ENCODE measurements around the gene BEAN1.
"Not testable (repeated sequence)": the region's sequence is repeated elsewhere in the genome, so short reads cannot be mapped to it uniquely, and the experiment has no call there.

BEAN1 gene

GRCh38 chr16:66442502-66443268 is 15.6 kb downstream of the BEAN1 start:
- DNase-seq = no peak

GRCh38 chr16:66443269-66443652 is 16.2 kb downstream of the BEAN1 start:
- DNase-seq = no peak

- no peak for DNase-seq
Observed at GRCh38 chr16:66444049-66444481, 17.0 kb downstream of the BEAN1 start.

GRCh38 chr16:66446737-66447136 is 19.6 kb downstream of the BEAN1 start:
- DNase-seq = no peak

- no peak for DNase-seq
Observed at GRCh38 chr16:66447491-66447890, 20.4 kb downstream of the BEAN1 start.

- DNase-seq = no peak
Observed at GRCh38 chr16:66451548-66451947, 24.5 kb downstream of the BEAN1 start.

- not testable (repeated sequence) for DNase-seq
Observed at GRCh38 chr16:66453230-66453629, 26.1 kb downstream of the BEAN1 start.

DNA sequence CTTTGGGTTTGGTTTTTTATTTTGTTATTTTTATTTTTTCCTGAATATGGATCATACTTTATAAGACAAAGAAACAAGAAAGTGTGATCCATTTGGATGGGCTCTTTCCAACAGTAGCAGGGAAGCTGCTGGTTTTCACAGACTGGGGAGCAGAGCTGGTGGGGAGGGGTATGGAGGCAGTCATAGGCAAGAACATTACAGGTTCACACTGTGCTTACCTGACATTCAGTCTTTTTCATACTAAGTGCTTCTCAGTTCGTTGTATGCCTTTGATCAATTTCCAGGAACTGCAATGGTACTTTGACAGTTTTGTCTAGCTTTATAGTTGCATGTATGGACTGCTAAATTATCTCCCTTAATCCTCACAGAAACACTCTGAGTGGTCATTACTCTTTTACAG is 27.7 kb downstream of the BEAN1 start:
- no peak for DNase-seq

- DNase-seq = no peak
Observed at GRCh38 chr16:66455970-66456369, 28.9 kb downstream of the BEAN1 start.

GRCh38 chr16:66457888-66458287 is 30.8 kb downstream of the BEAN1 start:
- DNase-seq = no peak

- no peak for DNase-seq
Observed at GRCh38 chr16:66458292-66458691, 31.2 kb downstream of the BEAN1 start.

DNA sequence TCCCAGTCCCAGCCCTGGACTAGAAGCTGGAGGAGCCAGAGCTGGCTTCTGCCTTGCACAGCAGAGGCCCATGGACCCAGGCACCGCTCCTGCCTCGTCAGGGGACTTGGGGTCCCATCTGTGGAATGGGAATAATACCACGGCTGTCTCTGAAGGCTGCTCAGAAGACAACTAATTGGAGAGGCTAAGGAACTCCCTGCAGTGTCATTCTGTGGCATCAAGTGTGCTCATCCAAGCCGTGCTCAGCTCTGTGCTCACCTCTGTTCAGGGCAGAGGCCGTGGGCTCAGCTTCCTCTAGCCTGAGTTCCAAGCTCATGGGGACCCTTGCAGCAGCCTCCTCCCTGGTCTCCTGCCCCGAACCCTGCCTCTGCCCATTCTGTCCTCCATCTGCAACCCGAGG is 31.8 kb downstream of the BEAN1 start:
- no peak for DNase-seq

DNA sequence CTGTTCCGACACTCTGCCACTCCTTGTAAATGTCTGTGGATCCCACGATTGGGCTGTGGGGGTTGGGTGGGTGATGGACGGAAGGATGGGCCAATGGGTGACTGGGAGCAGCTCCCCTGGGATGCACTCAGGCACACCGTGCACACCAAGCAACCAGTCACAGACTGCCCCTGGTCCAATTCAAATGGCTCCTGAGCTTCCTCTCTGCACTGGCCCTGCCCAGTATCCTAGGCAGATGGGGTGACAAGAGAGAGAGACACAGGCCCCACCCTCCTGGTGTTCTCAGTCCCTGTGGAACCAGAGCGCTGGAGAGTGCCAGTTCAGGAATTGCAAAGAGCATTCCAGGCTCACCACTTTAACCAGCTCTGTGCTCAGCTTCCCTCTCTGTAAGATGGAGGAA is 32.8 kb downstream of the BEAN1 start:
- no peak for DNase-seq

- DNase-seq = no peak
Observed at GRCh38 chr16:66460703-66461102, 33.6 kb downstream of the BEAN1 start.

GRCh38 chr16:66462912-66463311 is 35.8 kb downstream of the BEAN1 start:
- DNase-seq = peak; percentile 73

GRCh38 chr16:66465946-66466345 is 38.9 kb downstream of the BEAN1 start:
- not testable (repeated sequence) for DNase-seq

- DNase-seq = not testable (repeated sequence)
Observed at GRCh38 chr16:66466636-66467035, 39.5 kb downstream of the BEAN1 start.

DNA sequence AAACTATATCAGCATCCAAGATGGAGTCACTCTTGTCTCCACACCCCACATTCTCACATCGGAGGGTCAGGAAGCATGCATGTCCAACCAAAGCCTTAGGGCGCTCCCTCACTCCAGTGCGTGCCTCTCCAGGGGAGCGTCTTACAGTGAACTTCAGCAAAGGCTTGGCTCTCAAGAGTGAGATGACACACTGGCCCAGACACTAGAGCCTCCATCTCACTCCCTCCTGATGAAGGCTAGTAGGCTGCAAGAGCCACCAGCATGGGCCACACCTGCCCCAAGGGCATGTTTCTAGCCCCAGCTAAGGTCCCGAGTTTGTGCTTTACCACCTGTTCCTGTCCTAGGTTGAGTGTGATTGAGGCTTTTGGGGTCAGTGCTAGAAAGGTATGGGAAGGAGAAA is 40.5 kb downstream of the BEAN1 start:
- no peak for DNase-seq

DNA sequence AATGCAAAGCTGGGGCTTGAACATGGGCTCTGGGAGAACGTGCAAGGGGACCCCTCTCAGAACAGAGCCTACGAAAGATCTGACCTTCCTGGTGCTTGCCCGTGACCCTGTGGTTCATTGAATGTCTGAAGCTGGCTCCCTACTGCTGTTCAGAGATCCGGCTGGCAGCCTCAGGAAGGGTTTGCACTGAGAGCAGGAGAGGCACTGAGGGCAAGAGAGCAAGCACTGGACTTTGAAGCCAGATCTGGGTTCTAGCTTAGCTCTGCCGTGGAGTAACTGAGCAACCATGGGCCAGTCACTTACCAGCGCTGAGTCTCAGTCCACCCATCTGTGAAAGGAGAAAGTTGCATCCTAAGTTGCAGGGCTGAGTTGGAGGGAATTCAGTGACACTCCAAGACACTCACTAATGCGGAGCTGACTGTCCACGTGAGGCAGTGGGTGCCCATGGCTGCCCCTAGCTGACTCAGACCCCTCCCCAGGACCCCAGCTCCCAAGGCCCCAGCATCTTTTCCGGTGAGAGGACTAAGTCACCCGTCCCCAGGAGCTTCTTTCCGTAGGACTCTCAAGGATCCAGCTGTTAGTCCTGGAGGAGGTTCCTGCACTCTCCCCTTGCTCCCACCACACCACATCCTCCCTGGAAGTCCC is 41.3 kb downstream of the BEAN1 start:
- DNase-seq = no peak

DNA sequence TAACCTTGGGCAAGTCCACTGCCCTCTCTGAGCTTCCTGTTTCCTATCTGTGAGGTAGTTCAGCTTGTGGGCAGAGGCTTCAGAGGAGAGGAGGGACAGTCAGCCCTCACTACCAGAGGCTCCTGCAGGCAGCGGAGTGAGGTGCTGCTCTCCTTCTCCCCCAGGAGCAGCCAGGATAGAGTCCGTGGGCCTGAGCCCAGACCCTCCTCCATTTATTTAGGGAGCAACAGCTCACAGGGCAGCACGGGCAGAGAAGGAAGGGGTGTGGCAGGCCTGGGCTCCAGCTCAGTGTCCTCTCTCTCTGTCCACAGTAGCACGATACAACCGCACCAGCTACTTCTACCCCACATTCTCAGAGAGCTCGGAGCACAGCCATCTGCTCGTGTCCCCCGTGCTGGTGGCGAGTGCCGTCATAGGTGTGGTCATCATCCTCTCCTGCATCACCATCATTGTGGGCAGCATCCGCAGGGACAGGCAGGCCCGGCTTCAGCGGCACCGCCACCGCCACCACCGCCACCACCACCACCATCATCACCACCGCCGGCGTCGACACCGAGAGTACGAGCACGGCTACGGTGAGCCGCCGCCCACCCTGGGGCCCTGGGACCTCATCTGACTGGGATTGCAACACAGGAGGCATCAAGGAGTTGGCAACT is 42.3 kb downstream of the BEAN1 start:
- DNase-seq = no peak

GRCh38 chr16:66469947-66470546 is 43.0 kb downstream of the BEAN1 start:
- DNase-seq = no peak

- DNase-seq = no peak
Observed at GRCh38 chr16:66470556-66470955, 43.5 kb downstream of the BEAN1 start.

- no peak for DNase-seq
Observed at GRCh38 chr16:66471264-66471663, 44.2 kb downstream of the BEAN1 start.

Measured in DMS 273 treated with DMSO at 0.1 percent for 48 hours (cell line).